Fibroblast of the conjunctiva (primary cell): Measurements from ENCODE around the gene LIN7B.

Source experiments
- DNase-seq: peaks from one replicate; pipeline ENCODE4 v3.0.0-alpha.2; 2010; ENCODE audit warnings: low read depth

The LIN7B gene

GRCh38 chr19:49165865-49166301 is 51.7 kb downstream of the LIN7B start:
- DNase-seq: no peak

- no peak for DNase-seq
Observed at GRCh38 chr19:49167857-49168409, 53.8 kb downstream of the LIN7B start.
